ENCODE data around the gene ZDHHC22. TPM values are rescaled to one million over a fixed set of nuclear protein-coding genes. Genes with fewer than 3 reads are reported as not detected.

Gene ZDHHC22
- total RNA-seq: not detected
- under 1 TPM in 2 of 3 donors, not detected in 1; 0.01 to 0.04 TPM for polyA plus RNA-seq
- long read RNA-seq, donor 1: 0 reads
- long read RNA-seq, donor 2: 0 reads

GRCh38 chr14:77141214-77142004 lies at the start of gene ZDHHC22:
Gene ZDHHC22 (minus strand): TSS chr14:77141791. CDS start chr14:77139738, 2,053 bp downstream.
- ATAC-seq (peak; percentile 64 to 79 (median 66)), DNase-seq (no peak)
- H3K36me3 ChIP-seq (ENCODE audit: insufficient read depth in 1 of 2, low read depth in 1 of 2): no peaks in the 10 kb centered on the region
- H3K27me3 ChIP-seq (ENCODE audit: insufficient read depth in 3 of 3, low read length in 2 of 3): peaks cover 0 to 95% (median 25%) of the 10 kb centered on the region in 3 donors
- no peaks in the 10 kb centered on the region for H3K9me3 ChIP-seq
- intact Hi-C loops (cut with DNase I): loop anchor here in 1 of 2 donors (10.0 kb wide), 1 partner anchor 413 kb away; no protein-coding TSS in a partner anchor
- TF ChIP-seq CTCF (IDR thresholded peaks at IDR 0.05): peak; percentile 39
- H3K4me1 ChIP-seq: peaks cover 13% of the 10 kb centered on the region
- no peak within 1 kb of the TSS for H3K27ac ChIP-seq
- 0 to 1% (median 1%) methylated on average over 41 to 77 of the region's 77 CpGs for WGBS, 3 donors
- H3K4me3 ChIP-seq: peak within 1 kb of the TSS; percentile 64

GRCh38 chr14:77190977-77191376 lies 49.4 kb upstream of the ZDHHC22 start:
- Histone ChIP-seq H3K27me3 (ENCODE audit: insufficient read depth in 3 of 3, low read length in 2 of 3) (peaks cover 0 to 11% (median 8%) of the 10 kb centered on the region in 3 donors), H3K4me3 (no peak overlapping the region), H3K9me3 (no peaks in the 10 kb centered on the region), H3K4me1 (no peaks in the 10 kb centered on the region), H3K27ac (no peak overlapping the region), H3K36me3 (ENCODE audit: insufficient read depth in 1 of 2, low read depth in 1 of 2) (no peaks in the 10 kb centered on the region)
- 76 to 85% (median 77%) methylated on average over 1 of the region's 1 CpG for WGBS, 3 donors
- TF ChIP-seq CTCF (IDR thresholded peaks at IDR 0.05): no peak
- DNase-seq (no peak), ATAC-seq (no peak)
- intact Hi-C loops (cut with DNase I): no loop called here

GRCh38 chr14:77189479-77189878 lies 47.9 kb upstream of the ZDHHC22 start:
- DNase-seq (no peak), ATAC-seq (no peak)
- peaks cover 0 to 11% (median 4%) of the 10 kb centered on the region in 3 donors for H3K27me3 ChIP-seq (ENCODE audit: insufficient read depth in 3 of 3, low read length in 2 of 3)

GRCh38 chr14:77187649-77188012 lies 46.0 kb upstream of the ZDHHC22 start:
- no peak for TF ChIP-seq CTCF (IDR thresholded peaks at IDR 0.05)
- Histone ChIP-seq H3K4me3 (no peak overlapping the region), H3K36me3 (ENCODE audit: insufficient read depth in 1 of 2, low read depth in 1 of 2) (no peaks in the 10 kb centered on the region), H3K27ac (no peak overlapping the region), H3K9me3 (no peaks in the 10 kb centered on the region), H3K27me3 (ENCODE audit: insufficient read depth in 3 of 3, low read length in 2 of 3) (peaks cover 0 to 16% (median 4%) of the 10 kb centered on the region in 3 donors), H3K4me1 (no peaks in the 10 kb centered on the region)
- intact Hi-C loops (cut with DNase I): no loop called here
- no peak for DNase-seq
- WGBS, 3 donors: 50 to 65% (median 64%) methylated on average over 3 of the region's 3 CpGs
- ATAC-seq: no peak

More at GRCh38 chr14:77189479-77189878, 47.9 kb upstream of the ZDHHC22 start:
- Histone ChIP-seq H3K36me3 (ENCODE audit: insufficient read depth in 1 of 2, low read depth in 1 of 2) (no peaks in the 10 kb centered on the region), H3K4me3 (no peak overlapping the region), H3K4me1 (no peaks in the 10 kb centered on the region), H3K9me3 (no peaks in the 10 kb centered on the region), H3K27ac (no peak overlapping the region)
- WGBS, 3 donors: 45 to 57% (median 53%) methylated on average over 4 of the region's 4 CpGs
- TF ChIP-seq CTCF (IDR thresholded peaks at IDR 0.05): no peak
- intact Hi-C loops (cut with DNase I): no loop called here

Measured in psoas muscle (tissue), 8 donors.